Effector CD8-positive, alpha-beta T cell (primary cell): Measurements from ENCODE around the gene KRT1.
"Not testable (repeated sequence)": the region's sequence is repeated elsewhere in the genome, so short reads cannot be mapped to it uniquely, and the experiment has no call there.

ENCODE experiments used
- DNase-seq: peaks from one replicate; lab custom pipeline; 2025; lab: John Stamatoyannopoulos, UW

KRT1 gene

DNA sequence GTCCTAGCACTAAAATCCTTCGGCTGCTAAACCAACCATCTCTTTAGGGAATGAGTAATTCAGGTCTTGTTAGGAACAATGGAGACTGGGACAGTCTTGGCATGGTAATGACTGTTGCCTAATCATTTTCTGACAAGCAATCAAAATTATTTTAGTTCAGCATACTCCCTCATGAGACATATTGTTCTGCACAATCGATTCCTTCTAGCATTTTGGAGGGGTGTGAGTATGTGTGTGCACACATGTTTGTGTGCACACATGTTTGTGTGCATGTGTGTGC is 2.1 kb upstream of the KRT1 start:
- no peak for DNase-seq

DNA sequence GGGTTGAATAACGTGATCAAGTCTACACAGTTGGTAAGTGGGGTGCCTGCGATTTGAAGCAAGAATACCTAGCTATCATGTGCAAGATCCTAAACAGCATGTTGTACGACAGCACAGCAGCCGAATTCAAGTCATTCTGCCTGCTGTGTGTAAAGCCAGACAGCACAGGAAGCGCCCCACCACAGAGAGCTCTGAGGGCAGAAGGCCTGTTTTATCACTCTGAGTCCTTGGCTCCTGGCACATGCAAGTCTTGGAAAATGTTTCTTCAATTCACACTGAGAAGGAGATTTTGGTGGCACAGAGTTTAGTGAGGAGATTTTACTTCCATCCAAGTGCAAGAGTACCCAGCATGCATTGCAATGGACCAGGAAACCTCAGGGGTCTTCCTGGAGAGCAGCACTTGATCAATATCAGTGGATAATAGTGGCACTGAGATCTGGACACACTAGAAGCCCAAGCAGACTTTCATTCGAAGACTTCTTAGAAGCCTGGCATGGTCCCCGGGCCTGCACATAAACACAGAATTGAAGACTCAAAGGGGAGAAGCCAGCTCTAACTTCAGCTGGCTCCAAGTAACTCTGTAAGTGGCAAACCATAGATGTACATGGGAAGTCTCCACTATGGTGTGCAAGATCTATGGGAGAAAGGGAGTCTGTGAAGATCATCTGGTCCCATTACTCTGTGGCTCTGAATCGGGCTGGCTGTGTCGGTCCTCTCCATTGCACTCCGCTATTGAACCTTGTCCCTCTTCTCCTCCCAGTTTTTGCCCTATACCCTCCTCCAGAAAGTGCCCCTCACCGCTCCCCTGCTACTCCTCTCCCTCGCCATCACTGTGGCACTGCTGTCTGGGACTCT is 1.5 kb upstream of the KRT1 start:
- DNase-seq: no peak

DNA sequence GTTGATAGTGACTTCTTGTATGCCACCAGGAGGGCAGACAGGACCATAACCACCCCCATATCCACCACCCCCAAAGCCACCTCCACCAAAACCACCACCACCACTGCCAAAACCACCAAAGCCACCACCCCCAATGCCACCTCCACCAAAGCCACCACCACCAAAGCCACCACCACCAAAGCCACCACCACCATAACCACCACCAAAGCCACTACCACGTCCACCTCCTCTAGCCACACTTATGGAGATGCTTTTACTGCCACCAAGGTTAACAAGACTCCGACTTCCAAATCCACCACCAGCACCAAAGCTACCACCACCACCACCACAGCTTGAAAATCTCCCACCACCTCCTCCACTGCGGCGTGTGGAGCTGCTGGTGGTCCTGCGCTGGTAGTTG is 332 bp downstream of the KRT1 start:
- DNase-seq: no peak

DNA sequence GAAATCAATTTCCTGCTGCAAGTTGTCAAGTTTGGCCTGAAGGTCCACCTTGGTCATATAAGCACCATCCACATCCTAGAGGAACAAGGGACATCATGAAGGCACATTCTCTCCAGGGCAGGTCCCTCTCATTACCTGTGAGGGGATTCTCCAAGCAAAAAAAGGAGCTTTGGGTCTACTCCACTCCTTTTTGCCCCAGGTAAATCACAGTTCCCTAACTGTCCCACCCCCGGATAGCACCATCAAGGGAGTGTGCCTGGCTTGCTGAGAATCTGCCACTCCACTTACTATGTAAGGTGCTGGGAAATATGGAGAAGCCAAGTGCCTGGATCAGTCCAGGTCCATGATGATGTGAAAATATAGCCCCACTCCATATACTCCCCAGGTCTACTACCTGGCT is 2.5 kb downstream of the KRT1 start:
- DNase-seq: no peak

DNA sequence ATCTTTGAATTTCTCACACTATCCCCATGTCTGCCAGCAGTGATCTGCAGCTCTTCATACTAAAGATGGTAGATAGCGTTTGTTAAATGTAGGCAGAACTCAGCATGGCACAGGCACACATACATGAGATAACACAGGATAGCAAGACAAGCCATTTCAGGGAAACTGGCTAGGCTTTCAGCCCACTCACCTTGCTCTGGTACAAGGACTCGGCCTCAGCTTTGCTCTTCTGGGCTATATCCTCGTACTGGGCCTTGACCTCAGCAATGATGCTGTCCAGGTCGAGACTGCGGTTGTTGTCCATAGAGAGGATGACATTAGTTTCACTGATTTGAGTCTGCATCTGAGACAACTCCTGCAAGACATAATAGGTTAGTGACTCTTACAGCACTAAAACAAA is 3.1 kb downstream of the KRT1 start:
- no peak for DNase-seq

DNA sequence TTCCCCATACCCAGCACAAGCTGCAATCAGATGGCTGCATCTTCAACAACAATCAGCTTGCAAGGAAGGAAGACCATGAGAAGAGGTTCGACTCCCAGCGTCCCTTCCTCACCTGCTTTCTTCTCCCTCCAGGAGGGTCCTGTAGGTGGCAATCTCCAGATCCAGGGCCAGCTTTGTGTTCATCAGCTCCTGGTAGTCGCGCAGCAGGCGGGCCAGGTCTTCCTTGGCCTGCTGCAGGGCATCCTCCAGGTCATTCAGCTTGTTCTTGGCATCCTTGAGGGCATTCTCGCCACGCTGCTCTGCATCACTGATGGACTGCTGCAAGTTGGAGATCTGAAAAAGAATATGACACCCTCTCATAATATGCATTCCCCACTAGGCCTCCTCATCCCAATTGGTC is 4.0 kb downstream of the KRT1 start:
- no peak for DNase-seq

DNA sequence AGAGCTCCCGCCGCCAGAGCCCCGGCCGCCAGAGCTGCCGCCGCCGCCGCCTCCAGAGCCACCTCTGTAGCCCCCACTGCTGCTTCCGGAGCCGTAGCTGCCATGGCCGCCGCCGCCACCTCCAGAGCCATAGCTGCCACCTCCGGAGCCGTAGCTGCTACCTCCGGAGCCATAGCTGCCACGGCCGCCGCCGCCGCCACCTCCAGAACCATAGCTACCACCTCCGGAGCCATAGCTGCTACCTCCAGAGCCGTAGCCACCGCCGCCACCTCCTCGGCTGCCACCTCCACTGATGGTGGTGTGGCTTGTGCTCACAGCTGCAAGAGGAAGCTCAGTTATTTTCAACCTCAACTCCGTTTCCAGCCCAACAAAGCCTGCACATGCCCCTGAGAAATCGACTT is 4.9 kb downstream of the KRT1 start:
- DNase-seq: no peak

DNA sequence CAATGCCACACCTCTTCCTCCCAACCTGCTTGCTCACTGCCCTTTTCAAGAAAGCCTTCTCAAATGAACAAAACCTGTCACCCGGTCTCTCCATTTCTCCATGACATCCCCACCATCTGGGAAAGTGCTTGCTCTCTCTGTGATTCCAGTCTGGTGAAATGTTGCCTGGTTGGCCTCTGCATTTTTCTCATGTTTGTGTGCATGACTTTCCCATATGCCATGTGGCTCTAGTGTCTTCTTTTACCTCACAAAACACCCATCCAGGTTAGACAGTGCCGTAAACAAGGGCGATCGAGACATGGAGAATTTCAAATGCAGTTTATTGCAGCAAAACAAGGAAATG is 5.8 kb downstream of the KRT1 start:
- DNase-seq: no peak

DNA sequence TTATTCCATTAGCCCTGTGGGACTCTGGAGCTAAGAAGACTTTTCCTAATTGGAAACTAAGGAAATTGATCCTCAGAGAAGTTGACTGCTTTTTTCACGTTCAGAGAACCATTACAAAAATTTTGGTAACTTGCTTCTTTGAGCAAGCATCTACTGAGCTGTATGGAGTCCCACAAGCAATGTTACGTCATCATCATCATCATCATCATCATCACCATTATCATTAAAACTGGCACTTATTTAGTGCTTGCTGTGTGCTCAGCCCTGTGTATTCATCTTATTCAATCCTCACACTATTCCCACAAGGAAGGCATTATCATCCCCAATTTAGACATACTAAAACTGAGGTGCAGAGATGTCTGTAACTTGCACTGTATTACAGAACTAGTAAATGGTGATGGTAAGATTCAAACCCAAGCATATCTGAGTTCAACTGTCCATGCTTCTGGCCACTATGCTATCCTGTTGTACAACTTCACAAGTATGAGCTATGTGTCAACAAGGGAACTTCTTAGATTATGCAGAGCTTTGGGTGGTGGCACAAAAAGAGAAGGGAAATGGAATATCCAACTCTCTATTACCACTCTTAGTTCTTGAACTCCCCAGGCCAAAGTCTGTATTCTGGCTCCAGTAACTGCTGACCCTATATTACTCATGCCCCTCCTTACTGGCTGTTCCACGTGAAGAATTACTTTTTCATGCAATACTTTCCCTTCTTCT is 6.3 kb downstream of the KRT1 start:
- no peak for DNase-seq

DNA sequence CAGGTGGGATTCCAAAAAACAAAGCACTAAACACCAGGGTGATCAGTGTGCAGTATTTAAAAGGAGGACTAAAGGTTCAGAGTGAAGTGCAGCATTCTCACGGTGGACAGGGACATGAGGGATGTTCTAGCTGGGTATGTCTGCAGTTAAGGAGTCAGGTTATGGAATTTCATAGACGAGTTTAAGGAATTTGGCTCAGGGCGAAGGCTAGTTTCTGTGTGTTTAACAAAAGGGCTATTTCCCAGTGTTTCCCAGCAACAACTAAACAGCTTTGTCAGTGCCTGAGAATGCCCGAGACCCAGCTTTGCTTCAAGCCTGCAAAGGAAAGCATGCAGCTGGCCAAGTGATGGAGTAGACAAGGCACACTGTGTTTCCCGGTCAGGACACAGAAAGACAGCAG is 7.0 kb downstream of the KRT1 start:
- no peak for DNase-seq

DNA sequence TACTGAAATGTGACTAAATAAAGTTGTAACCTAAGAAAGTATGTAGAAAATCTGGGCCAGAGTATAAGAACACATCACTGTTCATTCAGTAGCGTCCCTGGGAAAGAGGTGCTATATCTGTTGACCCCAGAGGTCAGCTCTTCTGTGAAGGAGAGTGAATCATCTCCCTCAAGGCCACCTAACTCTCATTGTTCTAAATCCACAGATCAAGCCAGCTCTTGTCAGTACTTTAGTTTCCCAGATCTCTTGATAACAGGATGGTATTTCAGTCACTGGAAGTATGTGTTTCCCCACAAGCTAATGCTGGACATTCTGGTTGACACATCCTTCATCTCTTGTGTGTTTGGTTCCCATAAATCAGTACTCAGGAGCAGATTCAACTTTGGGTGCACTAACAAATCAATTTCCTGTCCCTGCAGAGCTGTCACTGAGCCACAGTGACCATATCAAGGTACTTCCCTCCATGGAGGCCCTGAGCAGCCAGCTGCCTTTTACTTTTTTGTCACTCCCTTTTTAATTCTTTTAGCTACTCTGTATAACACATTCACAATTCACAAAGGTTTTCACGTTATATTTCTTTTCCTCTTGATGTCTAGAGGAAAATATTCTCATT is 7.8 kb downstream of the KRT1 start:
- no peak for DNase-seq

DNA sequence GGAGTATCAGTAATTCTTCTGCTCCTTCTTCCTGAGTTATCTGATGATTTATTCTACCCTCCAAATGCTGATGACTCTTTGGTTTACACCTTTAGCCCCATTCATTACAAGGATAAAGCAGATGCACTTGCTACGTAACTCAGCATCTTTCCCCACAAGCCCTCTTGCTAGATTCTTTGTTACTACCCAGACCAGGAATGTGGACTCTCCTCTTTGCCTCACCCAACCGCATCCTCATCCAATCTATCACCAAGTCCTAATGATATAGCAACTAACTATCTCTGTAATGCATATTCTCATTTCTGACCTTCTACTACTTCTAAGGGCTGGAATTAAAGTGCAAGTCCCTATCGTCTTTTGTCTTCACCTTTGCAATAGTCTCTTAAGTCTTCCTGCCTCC is 9.2 kb downstream of the KRT1 start:
- DNase-seq: no peak

DNA sequence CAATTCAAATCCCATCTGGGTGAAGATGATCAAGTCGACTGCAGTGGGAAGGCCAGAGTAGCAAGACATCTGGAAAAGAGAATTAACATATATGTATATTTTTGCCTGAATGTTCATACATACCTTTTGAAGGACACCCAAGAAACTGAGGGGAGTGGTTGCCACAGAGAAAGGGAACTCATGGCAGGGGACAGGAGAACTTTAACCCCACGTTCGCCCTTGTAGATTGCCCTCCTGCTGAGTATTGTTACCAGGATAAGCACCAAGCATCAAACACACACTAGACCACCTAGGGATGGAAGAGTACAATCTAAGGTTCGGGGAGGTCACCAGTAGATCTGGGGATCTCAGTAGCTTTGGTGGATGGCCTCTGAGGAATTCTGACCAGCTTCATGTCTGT is 9.7 kb downstream of the KRT1 start:
- DNase-seq: no peak

DNA sequence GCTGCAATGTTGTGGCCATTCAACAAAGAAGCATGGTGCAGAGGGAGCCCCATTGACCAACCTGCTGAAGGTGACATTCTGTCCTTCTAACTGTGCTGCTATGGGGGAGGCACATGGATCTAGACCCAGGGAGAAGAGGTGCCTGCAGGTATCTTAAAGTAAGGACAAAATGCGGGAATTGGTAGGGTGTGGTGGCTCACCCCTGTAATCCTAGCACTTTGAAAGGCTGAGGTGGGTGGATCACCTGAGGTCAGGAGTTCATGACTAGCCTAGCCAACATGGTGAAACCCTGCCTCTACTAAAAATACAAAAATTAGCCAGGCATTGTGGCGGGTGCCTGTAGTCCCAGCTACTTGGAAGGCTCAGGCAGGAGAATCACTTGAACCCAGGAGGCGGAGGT is 10.3 kb downstream of the KRT1 start:
- DNase-seq: not testable (repeated sequence)

DNA sequence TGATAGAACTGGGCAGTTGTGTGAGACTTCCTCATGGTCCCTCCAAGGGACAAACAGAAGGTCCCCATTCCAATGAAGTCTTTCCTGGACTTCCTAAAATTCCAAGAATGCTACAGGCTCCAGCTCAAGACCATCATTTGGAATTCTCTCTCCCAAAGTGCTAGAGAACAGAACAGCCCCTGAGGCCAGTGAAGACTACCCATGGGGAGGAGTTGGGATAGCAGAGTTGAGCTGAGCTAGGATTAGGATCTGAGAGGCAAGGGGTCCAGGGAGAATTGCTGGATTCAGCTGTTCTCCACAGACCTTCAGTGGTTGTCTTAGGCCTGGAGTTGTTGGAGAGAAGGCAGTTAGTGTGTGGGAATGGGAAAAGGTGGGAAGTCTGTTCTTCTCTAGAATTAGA is 10.8 kb downstream of the KRT1 start:
- no peak for DNase-seq

DNA sequence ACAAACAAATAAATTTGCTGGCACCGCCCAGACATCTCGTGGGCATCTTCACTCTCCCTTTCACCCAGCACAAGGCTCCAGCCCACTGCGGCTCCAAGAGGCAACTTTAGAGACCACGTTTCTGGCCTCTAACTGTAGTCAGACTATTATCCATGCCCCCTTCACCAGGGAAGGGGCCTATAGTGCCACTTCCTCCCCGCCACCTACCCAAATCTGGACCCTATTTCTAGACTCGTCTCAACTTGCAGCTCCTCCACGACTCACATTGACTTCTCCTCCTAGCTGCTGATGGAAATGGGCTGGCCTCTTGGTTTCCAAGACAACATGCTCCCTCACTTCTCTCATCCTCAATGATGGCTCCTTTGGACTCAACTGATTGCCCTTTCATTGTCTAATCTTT is 12.3 kb downstream of the KRT1 start:
- no peak for DNase-seq

DNA sequence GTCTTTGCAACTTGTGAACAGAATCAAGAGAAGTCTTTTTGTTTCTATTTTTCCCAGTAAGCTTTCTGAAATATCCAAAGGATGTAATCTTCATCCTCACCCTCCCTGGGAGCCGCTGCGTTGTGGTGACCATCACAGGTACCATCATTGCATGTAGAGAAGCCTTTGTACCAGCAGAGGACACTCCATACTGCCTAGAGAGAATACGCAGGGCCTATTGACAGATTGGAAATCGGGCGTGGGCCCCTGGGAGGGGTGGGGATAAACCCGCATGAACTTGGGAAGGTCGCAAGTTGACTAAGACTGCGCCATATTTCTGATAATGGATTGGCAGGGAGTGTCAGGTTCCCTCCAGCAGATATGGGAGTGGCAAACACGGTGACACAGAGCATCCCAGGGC is 12.7 kb downstream of the KRT1 start:
- no peak for DNase-seq

DNA sequence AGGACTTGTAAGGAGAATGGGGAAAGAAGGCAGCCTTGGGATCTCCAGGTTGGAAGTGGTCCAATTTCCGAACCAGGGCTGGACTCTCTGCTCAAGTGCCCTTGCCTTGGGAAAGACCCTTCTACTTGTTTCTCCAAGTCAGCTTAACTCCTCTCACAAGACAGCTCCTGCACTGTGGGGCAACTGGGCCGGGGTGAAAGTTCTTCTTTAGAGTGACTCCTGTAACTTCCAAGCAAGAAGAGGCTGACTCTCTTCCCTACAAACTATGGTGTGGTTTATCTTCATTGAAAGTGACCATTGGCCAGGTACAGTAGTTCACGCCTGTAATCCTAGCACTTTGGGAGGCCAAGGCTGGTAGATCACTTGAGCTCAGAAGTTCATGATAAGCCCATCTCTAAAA is 13.7 kb downstream of the KRT1 start:
- DNase-seq: no peak

DNA sequence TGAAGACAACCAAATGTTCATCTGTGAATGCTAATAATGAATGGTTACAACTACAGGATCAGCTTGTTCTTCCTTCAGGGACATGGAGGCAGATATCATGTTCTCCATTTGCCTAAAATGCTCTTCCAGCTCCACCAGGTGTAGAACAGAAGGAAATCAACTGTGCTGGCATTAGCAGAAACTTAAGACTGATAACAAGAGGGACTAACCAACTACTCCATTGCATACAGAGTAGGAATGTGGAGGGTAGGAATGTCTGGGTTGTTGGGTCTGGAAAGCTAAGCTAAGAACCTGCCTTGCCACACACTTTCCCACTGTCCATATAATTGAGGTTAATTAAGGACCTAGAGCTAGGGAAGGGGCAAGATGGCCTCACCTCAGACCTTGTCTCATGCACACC is 16.8 kb downstream of the KRT1 start:
- no peak for DNase-seq

DNA sequence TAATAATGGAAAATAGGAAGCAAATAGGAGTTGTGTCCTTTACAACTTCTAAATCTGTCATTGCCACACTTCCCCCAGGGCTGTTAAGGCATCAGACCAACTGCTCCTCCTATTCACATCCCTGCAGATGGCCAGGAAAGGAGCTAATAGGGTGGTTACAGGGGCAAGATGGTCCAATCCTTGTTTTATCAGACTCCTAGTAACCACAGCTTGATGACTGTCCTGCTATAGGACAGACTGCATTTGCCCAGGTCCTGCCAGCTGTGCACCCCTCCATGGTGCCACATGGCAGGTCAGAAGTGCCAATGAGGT is 17.3 kb downstream of the KRT1 start:
- no peak for DNase-seq

DNA sequence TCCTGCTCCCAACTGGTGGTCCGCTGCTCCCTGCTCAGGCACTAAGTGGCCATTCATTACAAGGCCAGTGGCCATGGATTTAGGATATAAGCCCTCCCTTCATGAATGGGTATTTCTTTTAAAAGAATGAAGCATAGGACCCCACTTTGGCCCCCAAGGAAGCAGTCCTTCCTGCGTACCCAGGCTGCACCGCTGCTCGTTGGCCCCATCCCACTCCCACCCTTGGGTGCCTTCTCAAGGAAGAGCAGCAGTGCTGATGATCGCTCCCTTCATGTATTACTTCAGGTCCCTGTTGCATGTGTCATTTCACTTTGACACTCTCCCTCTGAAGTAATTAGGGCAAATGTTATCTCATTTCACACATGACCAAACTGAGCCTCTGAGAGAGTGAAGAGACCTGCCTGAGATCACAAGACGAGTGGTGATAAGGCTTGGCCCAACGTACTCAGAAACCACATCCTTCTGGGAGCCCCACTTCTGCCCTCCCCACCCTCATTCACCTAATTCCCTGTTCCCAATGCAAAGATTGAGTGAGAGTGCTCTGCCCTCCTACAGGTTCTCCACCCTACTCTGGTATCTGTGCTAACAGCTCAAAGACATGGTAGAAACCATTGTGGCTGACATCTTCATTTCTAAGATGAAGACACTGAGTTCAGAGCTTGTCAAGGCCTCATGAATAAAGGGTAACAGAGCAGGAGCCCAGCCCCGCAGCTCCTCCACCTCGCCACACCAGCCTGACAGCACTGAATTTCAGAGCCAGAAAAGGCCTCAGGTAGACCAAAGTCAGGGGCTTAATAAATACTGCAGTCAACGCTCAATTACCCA is 17.9 kb downstream of the KRT1 start:
- DNase-seq: no peak

DNA sequence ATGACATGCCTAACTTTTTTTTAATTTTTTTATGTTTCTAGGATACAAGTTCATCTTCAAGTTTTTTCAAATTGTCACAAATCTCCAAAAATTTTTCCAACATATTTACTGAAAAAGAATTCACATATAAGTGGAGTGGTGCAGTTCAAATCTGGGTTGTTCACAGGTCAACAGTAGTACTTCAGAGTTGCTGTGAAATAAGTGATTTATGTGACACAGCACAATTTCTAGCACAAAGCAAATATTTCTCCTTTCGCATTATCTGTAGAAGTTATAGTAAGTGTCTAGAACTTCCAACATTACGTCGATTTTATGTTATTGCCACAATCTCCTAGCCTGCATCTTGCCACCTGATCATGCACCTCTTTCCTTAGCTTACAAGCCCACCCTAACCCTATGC is 18.5 kb downstream of the KRT1 start:
- DNase-seq: no peak

DNA sequence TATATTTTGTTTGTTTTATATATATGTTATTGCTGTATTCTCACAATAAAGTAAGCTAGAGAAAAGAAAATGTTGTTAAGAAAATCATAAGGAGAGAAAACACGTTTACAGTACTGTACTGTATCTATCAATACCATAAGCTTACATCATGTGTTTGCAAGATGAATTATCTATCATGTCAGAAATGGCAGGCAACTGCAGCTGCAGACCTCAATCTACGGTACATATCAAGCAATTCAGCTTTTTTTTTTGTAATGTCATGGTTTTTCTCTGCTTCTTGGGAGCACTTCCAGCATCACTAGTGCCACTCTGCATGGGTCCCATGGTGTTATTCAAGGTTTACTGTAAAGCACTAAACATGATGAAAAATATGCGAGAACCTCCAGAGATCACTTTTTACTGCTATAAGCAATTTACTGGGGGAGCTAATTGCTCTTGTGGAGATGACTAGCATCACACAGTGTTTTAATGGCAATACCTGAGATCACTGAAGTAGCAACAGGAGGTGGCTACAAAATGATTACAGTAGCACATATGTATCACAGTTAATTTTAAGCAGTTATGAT is 19.2 kb downstream of the KRT1 start:
- DNase-seq: no peak
